WTC11 (cell line): Measurements from ENCODE around the gene CHMP1A.

Source experiments
- CTCF ChIP-seq: fragments of 200-600 bp; IDR thresholded peaks from 2 replicates; pipeline ENCODE4 v1.8.0; 2022; ENCODE audit warnings: antibody characterized with exemption
- RELA ChIP-seq: sonication (generic); formaldehyde crosslinking; IDR thresholded peaks from 2 replicates; pipeline ENCODE4 v1.8.1; 2022; ENCODE audit warnings: missing genetic modification reagents, mild to moderate bottlenecking, borderline replicate concordance

DNA sequence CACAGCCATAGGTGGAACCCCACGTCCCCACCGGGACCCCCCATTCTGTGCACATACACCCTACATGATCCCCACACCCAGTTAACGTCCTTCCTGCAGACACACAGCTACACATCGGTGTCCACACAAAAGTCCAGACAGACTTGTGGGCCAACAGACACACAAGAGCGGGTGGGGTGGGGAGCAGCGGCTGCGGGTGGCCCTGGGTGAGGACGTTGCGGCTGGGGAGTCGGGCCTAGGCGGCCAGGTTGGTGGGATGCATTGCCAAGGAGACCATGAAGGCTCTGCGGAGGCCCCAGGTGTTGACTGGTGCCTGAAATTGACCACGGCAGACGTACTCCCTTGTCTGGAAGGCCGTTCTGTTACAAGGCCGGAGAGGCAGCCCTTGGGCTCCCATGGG, 52.7 kb downstream of the CHMP1A start:
- TF ChIP-seq CTCF (no peak), RELA (CRISPR knock-in tag) (no peak)
